ENCODE data around the gene ARL14EPL.

DNA sequence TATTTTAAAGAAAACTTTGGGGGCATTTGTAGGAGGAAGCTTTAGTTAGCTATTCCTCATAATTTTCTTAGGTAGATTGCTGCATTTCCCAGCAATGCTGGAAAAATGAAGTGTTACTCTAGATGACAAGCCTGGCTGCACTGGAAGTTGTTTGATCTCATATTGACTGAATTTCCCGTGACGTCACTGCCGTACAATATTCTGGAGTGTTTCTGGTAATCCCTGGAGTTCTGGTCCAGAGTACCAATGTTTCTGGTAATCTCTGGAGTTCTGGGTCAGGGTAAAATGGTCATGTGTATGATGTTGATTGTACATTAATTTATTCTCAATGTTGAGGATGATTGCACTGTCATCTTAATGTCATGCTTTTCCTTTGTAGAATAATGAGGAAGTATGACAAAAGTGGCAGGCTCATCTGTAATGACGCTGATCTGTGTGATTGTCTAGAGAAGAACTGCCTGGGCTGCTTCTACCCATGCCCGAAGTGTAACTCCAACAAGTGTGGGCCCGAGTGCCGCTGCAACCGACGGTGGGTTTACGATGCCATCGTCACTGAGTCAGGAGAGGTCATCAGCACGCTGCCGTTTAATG is 26.2 kb downstream of the ARL14EPL start:
- TF ChIP-seq, protein P1, sequence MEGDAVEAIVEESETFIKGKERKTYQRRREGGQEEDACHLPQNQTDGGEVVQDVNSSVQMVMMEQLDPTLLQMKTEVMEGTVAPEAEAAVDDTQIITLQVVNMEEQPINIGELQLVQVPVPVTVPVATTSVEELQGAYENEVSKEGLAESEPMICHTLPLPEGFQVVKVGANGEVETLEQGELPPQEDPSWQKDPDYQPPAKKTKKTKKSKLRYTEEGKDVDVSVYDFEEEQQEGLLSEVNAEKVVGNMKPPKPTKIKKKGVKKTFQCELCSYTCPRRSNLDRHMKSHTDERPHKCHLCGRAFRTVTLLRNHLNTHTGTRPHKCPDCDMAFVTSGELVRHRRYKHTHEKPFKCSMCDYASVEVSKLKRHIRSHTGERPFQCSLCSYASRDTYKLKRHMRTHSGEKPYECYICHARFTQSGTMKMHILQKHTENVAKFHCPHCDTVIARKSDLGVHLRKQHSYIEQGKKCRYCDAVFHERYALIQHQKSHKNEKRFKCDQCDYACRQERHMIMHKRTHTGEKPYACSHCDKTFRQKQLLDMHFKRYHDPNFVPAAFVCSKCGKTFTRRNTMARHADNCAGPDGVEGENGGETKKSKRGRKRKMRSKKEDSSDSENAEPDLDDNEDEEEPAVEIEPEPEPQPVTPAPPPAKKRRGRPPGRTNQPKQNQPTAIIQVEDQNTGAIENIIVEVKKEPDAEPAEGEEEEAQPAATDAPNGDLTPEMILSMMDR (IDR thresholded peaks at IDR 0.05) = no peak
- TF ChIP-seq POLR2AphosphoS5 (IDR thresholded peaks at IDR 0.05; ENCODE audit: insufficient read depth in 1 of 2, low read depth in 1 of 2) (no peak), POLR2A (IDR thresholded peaks at IDR 0.05) (no peak)

Data from vagina (tissue), 2 donors.